GM12892 (cell line): ENCODE results near the gene GAA.
"Not testable (repeated sequence)": the region's sequence is repeated elsewhere in the genome, so short reads cannot be mapped to it uniquely, and the experiment has no call there.

Experiments
- DNase-seq: peaks from one replicate; pipeline ENCODE4 v3.0.0; 2011; ENCODE audit not compliant: insufficient read length
- FAIRE-seq: peaks from 2 replicates; lab custom pipeline; 2011; peaks lifted over from hg19 to GRCh38; lab: Jason Lieb, UNC
- POLR2A ChIP-seq: IDR thresholded peaks from 2 replicates; pipeline ENCODE4 v1.6.1; 2011; ENCODE audit warnings: low read depth, low read length, control low read depth
- POLR2AphosphoS5 ChIP-seq: IDR thresholded peaks from 2 replicates; pipeline ENCODE4 v1.6.1; 2011; ENCODE audit warnings: low read depth, low read length, control low read depth
- TAF1 ChIP-seq: IDR thresholded peaks from 2 replicates; pipeline ENCODE4 v1.6.1; 2011; ENCODE audit warnings: low read depth, mild to moderate bottlenecking, control low read depth, low read length, borderline replicate concordance

GAA gene

GRCh38 chr17:80141463-80142165 is 40.2 kb downstream of the GAA start:
- no peak for TF ChIP-seq POLR2A
- TF ChIP-seq POLR2AphosphoS5: no peak
- no peak for TF ChIP-seq TAF1

GRCh38 chr17:80142929-80143328 is 41.5 kb downstream of the GAA start:
- DNase-seq (no peak), FAIRE-seq (no peak)
- no peak for TF ChIP-seq TAF1
- TF ChIP-seq POLR2A: no peak
- no peak for TF ChIP-seq POLR2AphosphoS5

More at GRCh38 chr17:80141463-80142165, 40.2 kb downstream of the GAA start:
- DNase-seq: no peak
- FAIRE-seq: no peak

GRCh38 chr17:80145076-80146075 is 44.0 kb downstream of the GAA start:
- FAIRE-seq: peak; percentile 21
- DNase-seq: no peak
- TF ChIP-seq POLR2A: no peak
- TF ChIP-seq TAF1: no peak
- TF ChIP-seq POLR2AphosphoS5: no peak

GRCh38 chr17:80146121-80147034 is 45.0 kb downstream of the GAA start:
- FAIRE-seq: no peak
- DNase-seq: no peak

GRCh38 chr17:80147035-80147822 is 45.8 kb downstream of the GAA start, which contains the start of gene EIF4A3:
EIF4A3 (minus strand) TSS chr17:80147128; CDS start chr17:80146961, 167 bp downstream.
- peak; percentile 86 for TF ChIP-seq POLR2AphosphoS5
- TF ChIP-seq POLR2A: peak; percentile 93; the same call in 1 of the 2 replicates
- TF ChIP-seq TAF1: peak; percentile 5; the same call in 1 of the 2 replicates
- DNase-seq (peak; percentile 95), FAIRE-seq (peak; percentile 100)

More at GRCh38 chr17:80146121-80147034, 45.0 kb downstream of the GAA start:
- TF ChIP-seq POLR2AphosphoS5 (no peak), POLR2A (no peak), TAF1 (peak; percentile 43; the same call in 1 of the 2 replicates)

- TF ChIP-seq TAF1 (no peak), POLR2A (no peak), POLR2AphosphoS5 (no peak)
- FAIRE-seq: no peak
- DNase-seq: no peak
Measured at GRCh38 chr17:80151333-80151732, 50.0 kb downstream of the GAA start.

- TF ChIP-seq POLR2A (no peak), POLR2AphosphoS5 (no peak), TAF1 (no peak)
- FAIRE-seq (no peak), DNase-seq (no peak)
Measured at GRCh38 chr17:80152081-80152702, 50.8 kb downstream of the GAA start.

- no peak for DNase-seq
- TF ChIP-seq POLR2A: no peak
- TF ChIP-seq TAF1: no peak
- no peak for TF ChIP-seq POLR2AphosphoS5
- no peak for FAIRE-seq
Measured at GRCh38 chr17:80153004-80153403, 51.6 kb downstream of the GAA start.

GRCh38 chr17:80154166-80154565 is 52.8 kb downstream of the GAA start:
- no peak for DNase-seq
- FAIRE-seq: no peak
- TF ChIP-seq POLR2A: no peak
- no peak for TF ChIP-seq TAF1
- TF ChIP-seq POLR2AphosphoS5: no peak

- DNase-seq, FAIRE-seq: not testable (repeated sequence)
Measured at GRCh38 chr17:80155600-80155999, 54.2 kb downstream of the GAA start.

- FAIRE-seq (no peak), DNase-seq (no peak)
- TF ChIP-seq POLR2A: no peak
- no peak for TF ChIP-seq POLR2AphosphoS5
- TF ChIP-seq TAF1: no peak
Measured at GRCh38 chr17:80158846-80159245, 57.5 kb downstream of the GAA start.
